Endodermal cell (in vitro differentiated cells): ENCODE data around the gene TEFM. TPM values are rescaled to one million over a fixed set of nuclear protein-coding genes. Genes with fewer than 3 reads are reported as not detected.
"Not testable (repeated sequence)": the region's sequence is repeated elsewhere in the genome, so short reads cannot be mapped to it uniquely, and the experiment has no call there.

Experiments used
- DNase-seq: peaks from one replicate; pipeline ENCODE4 v3.0.0-alpha.2; 2017
- H3K27ac ChIP-seq: 2 replicates; pipeline ENCODE4 v1.5.1; 2013; ENCODE audit warnings: mild to moderate bottlenecking, low read depth, low read length, moderate library complexity
- H3K27me3 ChIP-seq: 2 replicates; pipeline ENCODE4 v1.6.1; 2013; ENCODE audit warnings: mild to moderate bottlenecking, low read length, moderate library complexity; ENCODE audit not compliant: insufficient read depth, control insufficient read depth, poor library complexity, severe bottlenecking
- H3K36me3 ChIP-seq: 2 replicates; pipeline ENCODE4 v1.7.0; 2013; ENCODE audit warnings: mild to moderate bottlenecking, low read length, moderate library complexity; ENCODE audit not compliant: control insufficient read depth, insufficient read depth
- H3K4me1 ChIP-seq: one replicate; pipeline ENCODE4 v1.7.0; 2013; ENCODE audit warnings: low read length; ENCODE audit not compliant: control insufficient read depth, insufficient read depth
- H3K4me3 ChIP-seq: 2 replicates; pipeline ENCODE4 v1.5.1; 2013; ENCODE audit warnings: mild to moderate bottlenecking, low read length, moderate library complexity
- H3K9ac ChIP-seq: 2 replicates; pipeline ENCODE4 v1.6.1; 2013; ENCODE audit warnings: mild to moderate bottlenecking, low read length, moderate library complexity; ENCODE audit not compliant: poor library complexity, severe bottlenecking; ENCODE audit errors: extremely low read depth
- H3K9me3 ChIP-seq: 2 replicates; pipeline ENCODE4 v1.6.1; 2013; ENCODE audit warnings: mild to moderate bottlenecking, low read length, moderate library complexity; ENCODE audit not compliant: control insufficient read depth
- H3K27ac Mint-ChIP-seq: 2 replicates; pipeline ENCODE4 v1.8.0; 2020; ENCODE audit warnings: mixed read lengths
- H3K27me3 Mint-ChIP-seq: 2 replicates; pipeline ENCODE4 v1.8.0; 2021; ENCODE audit warnings: mild to moderate bottlenecking, mixed read lengths; ENCODE audit not compliant: insufficient read depth
- H3K36me3 Mint-ChIP-seq: 2 replicates; pipeline ENCODE4 v1.8.0; 2020; ENCODE audit warnings: low read depth, mixed read lengths
- H3K4me1 Mint-ChIP-seq: 2 replicates; pipeline ENCODE4 v1.8.0; 2020; ENCODE audit warnings: mixed read lengths
- H3K4me3 Mint-ChIP-seq: 2 replicates; pipeline ENCODE4 v1.8.0; 2020; ENCODE audit warnings: mild to moderate bottlenecking, moderate library complexity, mixed read lengths
- H3K9me3 Mint-ChIP-seq: 2 replicates; pipeline ENCODE4 v1.8.0; 2020; ENCODE audit warnings: mild to moderate bottlenecking, mixed read lengths
- CTCF ChIP-seq: fragments of 200-600 bp; sonication (generic); conservative IDR thresholded peaks from 2 replicates; pipeline ENCODE4 v1.5.0; 2021; ENCODE audit warnings: antibody characterized with exemption, mild to moderate bottlenecking
- WGBS, 2 experiments: methylation state at CpG; one replicate each; pipeline versions ENCODE4 v1.1.5 to v1.1.7; 2013; ENCODE audit warnings: missing lambda C conversion rate in 2 of 2, mixed read lengths in 1 of 2; ENCODE audit not compliant: insufficient coverage in 1 of 2, insufficient read length in 1 of 2; 5-methylcytosine and 5-hydroxymethylcytosine counted together
- total RNA-seq, 2 donors: library from RNA; stranded (reverse); fragmentation: NEBNext Ultra II Directional in 1 of 2; extraction: Animal tissue kit (Norgen Biotek cat#: 25700) in 1 of 2; gene quantifications; 2 replicates in 1 of 2; 3 replicates in 1 of 2; pipeline ENCODE4 v1.2.1, GENCODE V29; 2021

TEFM gene
- total RNA-seq, 2 donors from 2014 or later = 14.4 to 15.2 TPM

DNA sequence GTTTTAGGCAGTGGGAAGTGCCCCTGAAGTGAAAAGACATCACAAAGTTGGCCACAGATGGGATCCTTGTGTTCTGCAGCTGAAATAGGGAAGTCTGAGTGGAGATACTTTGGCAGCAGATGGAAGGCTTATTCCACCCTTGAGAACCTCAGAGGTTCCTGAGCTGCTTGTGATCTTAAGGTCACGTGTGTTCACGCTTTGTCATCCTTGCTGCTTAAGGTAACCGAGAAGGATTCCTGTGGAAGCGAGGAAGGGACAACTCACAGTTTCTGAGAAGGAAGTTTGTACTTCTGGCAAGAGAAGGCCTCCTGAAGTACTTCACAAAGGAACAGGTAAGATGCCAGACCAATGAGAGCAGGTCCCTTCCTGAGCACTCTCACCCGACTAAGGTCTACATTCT is 27.9 kb upstream of the TEFM start:
- peaks cover 6% of the 10 kb centered on the region for H3K4me1 Mint-ChIP-seq
- peaks cover 1% of the 10 kb centered on the region for H3K4me1 ChIP-seq
- no peak overlapping the region for H3K9ac ChIP-seq
- no peaks in the 10 kb centered on the region for H3K36me3 ChIP-seq
- H3K27ac ChIP-seq = no peak overlapping the region
- no peak overlapping the region for H3K4me3 Mint-ChIP-seq
- H3K4me3 ChIP-seq = no peak overlapping the region
- no peaks in the 10 kb centered on the region for H3K27me3 ChIP-seq
- H3K27ac Mint-ChIP-seq = no peak overlapping the region
- no peaks in the 10 kb centered on the region for H3K36me3 Mint-ChIP-seq
- 91 to 96% methylated on average over 5 of the region's 5 CpGs for WGBS, 2 experiments
- no peak for TF ChIP-seq CTCF
- no peaks in the 10 kb centered on the region for H3K9me3 Mint-ChIP-seq
- H3K27me3 Mint-ChIP-seq = no peaks in the 10 kb centered on the region
- no peaks in the 10 kb centered on the region for H3K9me3 ChIP-seq
- no peak for DNase-seq

DNA sequence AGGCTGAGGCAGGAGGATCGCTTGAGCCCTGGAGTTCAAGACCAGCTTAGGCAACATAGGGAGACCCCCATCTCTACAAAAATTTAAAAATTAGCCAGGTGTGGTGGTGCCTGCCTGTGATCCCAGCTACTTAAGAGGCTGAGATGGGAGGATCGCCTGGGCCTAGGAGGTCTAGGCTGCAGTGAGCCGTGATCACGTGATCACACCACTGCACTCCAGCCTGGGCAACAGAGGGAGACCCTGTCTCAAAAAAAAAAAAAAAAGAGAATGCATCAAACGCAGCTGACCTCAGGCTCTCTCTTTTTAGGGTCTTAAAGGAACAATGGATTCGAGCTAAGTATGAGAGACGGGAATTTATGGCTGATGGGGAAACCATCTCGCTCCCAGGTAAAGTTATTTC is 25.5 kb upstream of the TEFM start:
- not testable (repeated sequence) for H3K27ac Mint-ChIP-seq, H3K36me3 Mint-ChIP-seq, H3K9me3 Mint-ChIP-seq, H3K4me3 Mint-ChIP-seq, H3K4me1 ChIP-seq, H3K9me3 ChIP-seq, H3K27me3 ChIP-seq, H3K4me3 ChIP-seq, DNase-seq, H3K27me3 Mint-ChIP-seq, H3K36me3 ChIP-seq, H3K27ac ChIP-seq, H3K9ac ChIP-seq
- peaks cover 12% of the 10 kb centered on the region for H3K4me1 Mint-ChIP-seq
- 88 to 92% methylated on average over 7 to 8 of the region's 8 CpGs for WGBS, 2 experiments

DNA sequence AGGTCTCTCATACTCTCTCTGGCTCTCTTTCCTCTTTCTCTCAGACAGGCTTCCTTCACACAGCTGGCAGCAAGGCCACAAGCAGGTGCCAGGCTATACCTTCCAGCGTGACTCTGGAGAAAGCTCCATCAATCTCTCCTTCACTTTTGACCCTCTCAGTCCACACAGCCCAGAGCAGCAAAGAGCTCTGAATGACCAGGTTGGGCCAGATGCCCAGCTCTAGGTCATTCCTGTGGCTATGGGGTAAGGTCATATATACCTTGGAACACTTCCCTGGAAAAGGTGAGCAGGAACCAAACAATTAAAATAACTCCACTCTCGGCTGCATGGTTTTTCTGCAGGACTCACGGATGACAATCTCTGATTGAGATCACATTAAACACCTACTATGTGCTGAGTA is 24.5 kb upstream of the TEFM start:
- Mint-ChIP-seq H3K4me1 (peaks cover 12% of the 10 kb centered on the region), H3K4me3 (no peak overlapping the region), H3K36me3 (no peaks in the 10 kb centered on the region), H3K27me3 (peaks cover 7% of the 10 kb centered on the region), H3K9me3 (no peaks in the 10 kb centered on the region), H3K27ac (no peak overlapping the region)
- no peak overlapping the region for H3K27ac ChIP-seq
- H3K27me3 ChIP-seq = no peaks in the 10 kb centered on the region
- no peaks in the 10 kb centered on the region for H3K36me3 ChIP-seq
- H3K9me3 ChIP-seq = no peaks in the 10 kb centered on the region
- no peak overlapping the region for H3K9ac ChIP-seq
- no peak for DNase-seq
- WGBS, 2 experiments = 92% methylated on average over 3 of the region's 3 CpGs; no CpG with 5 or more reads in 1 of the 2 experiments
- peaks cover 6% of the 10 kb centered on the region for H3K4me1 ChIP-seq
- no peak overlapping the region for H3K4me3 ChIP-seq
- no peak for TF ChIP-seq CTCF

DNA sequence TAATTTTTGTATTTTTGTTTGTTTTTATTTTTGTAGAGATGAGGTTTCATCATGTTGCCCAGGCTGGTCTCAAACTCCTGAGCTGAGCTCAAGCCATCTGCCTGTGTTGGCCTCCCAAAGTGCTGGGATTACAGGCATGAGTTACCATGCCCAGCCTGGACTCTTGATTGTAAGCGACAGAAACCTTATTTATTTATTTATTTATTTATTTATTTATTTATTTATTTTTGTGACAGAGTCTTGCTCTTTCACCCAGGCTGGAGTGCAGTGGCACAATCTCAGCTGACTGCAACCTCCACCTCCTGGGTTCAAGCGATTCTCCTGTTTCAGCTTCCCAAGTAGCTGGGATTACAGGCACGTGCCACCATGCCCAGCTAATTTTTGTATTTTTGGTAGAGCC is 23.8 kb upstream of the TEFM start:
- not testable (repeated sequence) for H3K4me3 Mint-ChIP-seq, H3K27ac Mint-ChIP-seq, H3K9ac ChIP-seq, H3K4me1 ChIP-seq, H3K4me3 ChIP-seq, H3K27me3 ChIP-seq, H3K36me3 ChIP-seq, H3K9me3 ChIP-seq, DNase-seq, H3K36me3 Mint-ChIP-seq, H3K27ac ChIP-seq, H3K9me3 Mint-ChIP-seq
- WGBS, 2 experiments = 91 to 93% methylated on average over 2 of the region's 3 CpGs
- Mint-ChIP-seq H3K27me3 (peaks cover 10% of the 10 kb centered on the region), H3K4me1 (peaks cover 12% of the 10 kb centered on the region)
